Large intestine (tissue), 3 donors: Measurements from ENCODE around the gene EIF2AK2. TPM values are rescaled to one million over a fixed set of nuclear protein-coding genes. Genes with fewer than 3 reads are reported as not detected.
A peak's percentile ranks its signal among the peaks of the same experiment; 100 is the strongest.

Experiments used
- DNase-seq, 2 donors: peaks; one replicate each; pipeline versions ENCODE4 v3.0.0 to v3.0.0-alpha.2; 2013
- H3K27ac ChIP-seq: one replicate; pipeline ENCODE4 v1.5.1; 2013; ENCODE audit warnings: low read length
- H3K27me3 ChIP-seq: 2 replicates; pipeline ENCODE4 v1.6.1; 2013; ENCODE audit warnings: low read length; ENCODE audit not compliant: control insufficient read depth, insufficient read depth
- H3K36me3 ChIP-seq: 2 replicates; pipeline ENCODE4 v1.6.1; 2013; ENCODE audit warnings: low read length; ENCODE audit not compliant: control insufficient read depth, insufficient read depth
- H3K4me1 ChIP-seq: one replicate; pipeline ENCODE4 v1.6.1; 2013; ENCODE audit warnings: low read length; ENCODE audit not compliant: control insufficient read depth, insufficient read depth
- H3K4me3 ChIP-seq: one replicate; pipeline ENCODE4 v1.5.1; 2013; ENCODE audit warnings: low read length
- H3K9me3 ChIP-seq: one replicate; pipeline ENCODE4 v1.6.1; 2013; ENCODE audit warnings: mild to moderate bottlenecking, low read depth, low read length, moderate library complexity; ENCODE audit not compliant: control insufficient read depth
- WGBS: methylation state at CpG from one replicate; pipeline ENCODE4 v1.1.5; 2013; ENCODE audit warnings: low lambda C conversion rate; ENCODE audit not compliant: insufficient coverage; 5-methylcytosine and 5-hydroxymethylcytosine counted together
- polyA plus RNA-seq: library from polyadenylated mRNA; unstranded; fragments of 120-200 nt; gene quantifications from one replicate; pipeline ENCODE4 v1.2.1, GENCODE V29; 2013

Gene EIF2AK2
- polyA plus RNA-seq, 1 donor: 28.6 TPM

DNA sequence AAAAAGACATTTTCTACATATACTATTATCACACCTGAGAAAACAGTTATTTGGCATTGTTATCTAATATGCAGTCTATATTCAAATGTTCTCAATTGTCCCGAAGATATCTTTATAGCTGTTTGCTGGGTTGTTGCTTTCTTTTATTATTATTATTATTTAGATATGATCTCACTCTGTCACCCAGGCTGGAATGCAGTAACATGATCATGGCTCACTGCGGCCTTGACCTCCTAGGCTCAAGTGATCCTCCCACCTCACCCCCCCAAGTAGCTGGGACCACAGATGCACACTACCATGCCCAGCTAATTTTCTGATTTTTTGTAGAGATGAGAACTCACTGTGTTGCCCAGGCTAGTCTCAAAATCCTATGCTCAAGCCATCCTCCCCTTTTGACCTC is 52.6 kb downstream of the EIF2AK2 start:
- 100% methylated on average over 1 of the region's 2 CpGs for WGBS
- H3K9me3 ChIP-seq: no peaks in the 10 kb centered on the region
- H3K36me3 ChIP-seq: peaks cover 52% of the 10 kb centered on the region
- H3K4me3 ChIP-seq: no peak overlapping the region
- H3K27me3 ChIP-seq: no peaks in the 10 kb centered on the region
- no peaks in the 10 kb centered on the region for H3K4me1 ChIP-seq
- no peak overlapping the region for H3K27ac ChIP-seq
- DNase-seq: no peak

DNA sequence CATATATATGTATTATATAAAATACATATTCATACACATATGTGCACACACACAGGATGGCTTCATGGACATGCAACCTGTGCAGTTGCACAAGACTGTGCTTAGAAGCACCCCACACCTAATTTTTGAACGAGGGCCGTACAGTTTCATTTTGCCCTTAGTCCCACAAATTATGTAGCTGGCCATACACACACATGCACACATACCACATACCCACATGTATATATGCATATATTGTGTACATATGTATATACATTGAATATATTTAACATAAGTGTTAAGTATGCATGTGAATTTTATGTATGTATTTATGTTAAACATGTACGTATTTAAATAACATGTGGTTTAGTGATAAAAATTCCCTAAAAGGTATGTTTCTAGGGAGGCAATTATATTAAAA is 54.2 kb downstream of the EIF2AK2 start:
- no peak overlapping the region for H3K27ac ChIP-seq
- peaks cover 42% of the 10 kb centered on the region for H3K36me3 ChIP-seq
- no peak overlapping the region for H3K4me3 ChIP-seq
- DNase-seq: no peak
- no peaks in the 10 kb centered on the region for H3K27me3 ChIP-seq
- H3K9me3 ChIP-seq: no peaks in the 10 kb centered on the region
- H3K4me1 ChIP-seq: no peaks in the 10 kb centered on the region
- 100% methylated on average over 1 of the region's 3 CpGs for WGBS

DNA sequence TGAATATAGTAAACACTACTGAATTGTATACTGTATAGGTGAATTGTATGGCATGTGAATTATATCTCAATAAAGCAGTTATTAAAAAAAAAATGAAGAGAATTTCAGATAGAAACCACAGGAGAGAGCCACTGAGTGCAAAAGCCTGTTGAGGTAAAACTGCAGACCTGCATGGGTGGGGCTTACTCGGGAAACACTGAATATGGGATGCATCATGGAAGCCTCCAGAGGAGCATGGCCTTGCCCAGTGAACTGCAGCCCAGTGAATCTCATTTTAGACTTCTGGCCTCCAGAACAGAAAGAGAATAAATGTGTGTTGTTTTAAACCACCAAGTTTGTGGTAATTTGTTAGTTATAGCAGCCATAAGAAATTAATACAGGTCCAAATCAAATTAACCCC is 56.7 kb downstream of the EIF2AK2 start:
- Histone ChIP-seq H3K4me3 (no peak overlapping the region), H3K36me3 (peaks cover 38% of the 10 kb centered on the region), H3K27me3 (no peaks in the 10 kb centered on the region), H3K27ac (no peak overlapping the region), H3K9me3 (no peaks in the 10 kb centered on the region), H3K4me1 (no peaks in the 10 kb centered on the region)
- WGBS: no CpG with 5 or more reads among the region's 1 CpG
- DNase-seq: no peak

DNA sequence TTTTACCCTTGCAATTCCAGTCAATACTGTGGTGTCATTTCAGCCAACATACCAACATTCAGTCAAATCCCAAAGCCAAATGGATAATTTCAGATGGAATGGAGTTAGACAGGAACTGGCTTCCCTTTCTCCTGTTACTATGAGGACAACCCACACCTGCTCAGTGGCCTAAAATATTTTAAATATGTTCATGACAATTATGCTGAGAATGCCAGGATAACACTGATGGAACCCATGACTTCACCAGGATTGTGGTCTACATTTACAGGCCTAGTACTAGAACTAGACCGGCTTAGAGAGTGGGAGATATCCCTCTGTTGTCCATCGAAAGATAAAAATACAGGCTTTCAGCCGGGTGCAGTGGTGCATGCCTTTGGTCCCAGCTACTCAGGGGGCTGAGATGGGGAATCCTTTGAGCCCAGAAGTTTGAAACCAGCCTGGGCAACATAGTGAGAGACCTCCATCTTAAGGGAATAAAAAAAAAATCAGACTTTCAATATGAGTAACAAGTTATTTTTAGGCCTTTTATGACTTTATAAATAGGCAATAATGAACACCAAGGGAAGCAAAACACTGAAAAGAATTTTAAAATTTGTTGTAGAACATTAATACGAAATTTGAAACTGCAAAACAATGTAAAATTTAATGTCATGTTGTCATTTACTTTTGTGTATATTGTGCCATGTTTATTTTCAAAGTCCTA is 58.2 kb downstream of the EIF2AK2 start:
- Histone ChIP-seq H3K27me3 (no peaks in the 10 kb centered on the region), H3K27ac (no peak overlapping the region), H3K36me3 (peaks cover 38% of the 10 kb centered on the region), H3K4me1 (no peaks in the 10 kb centered on the region), H3K4me3 (no peak overlapping the region), H3K9me3 (no peaks in the 10 kb centered on the region)
- 100% methylated on average over 1 of the region's 4 CpGs for WGBS
- DNase-seq: no peak

DNA sequence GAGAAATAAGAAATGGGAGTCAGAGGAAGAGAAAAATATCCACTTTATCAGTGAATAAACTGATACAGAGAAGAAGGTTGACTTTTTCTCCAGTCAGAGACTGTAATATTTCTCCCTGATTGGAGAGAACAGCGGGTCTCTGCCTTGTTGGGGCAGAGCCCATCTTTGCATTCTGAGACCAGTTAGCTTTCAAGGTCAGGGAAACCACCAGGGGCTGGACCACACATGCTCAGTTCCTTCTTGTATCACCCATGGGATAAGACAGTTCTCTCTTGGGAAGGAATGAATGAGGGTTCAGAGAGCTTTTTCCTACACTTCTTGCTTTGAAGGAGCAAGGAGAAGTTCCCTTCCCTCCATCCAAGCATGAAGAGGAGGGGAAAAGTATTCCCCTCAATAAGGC is 60.2 kb downstream of the EIF2AK2 start:
- WGBS: no CpG with 5 or more reads among the region's 1 CpG
- peaks cover 39% of the 10 kb centered on the region for H3K36me3 ChIP-seq
- no peak for DNase-seq
- no peak overlapping the region for H3K27ac ChIP-seq
- no peaks in the 10 kb centered on the region for H3K4me1 ChIP-seq
- H3K27me3 ChIP-seq: no peaks in the 10 kb centered on the region
- H3K9me3 ChIP-seq: no peaks in the 10 kb centered on the region
- no peak overlapping the region for H3K4me3 ChIP-seq

DNA sequence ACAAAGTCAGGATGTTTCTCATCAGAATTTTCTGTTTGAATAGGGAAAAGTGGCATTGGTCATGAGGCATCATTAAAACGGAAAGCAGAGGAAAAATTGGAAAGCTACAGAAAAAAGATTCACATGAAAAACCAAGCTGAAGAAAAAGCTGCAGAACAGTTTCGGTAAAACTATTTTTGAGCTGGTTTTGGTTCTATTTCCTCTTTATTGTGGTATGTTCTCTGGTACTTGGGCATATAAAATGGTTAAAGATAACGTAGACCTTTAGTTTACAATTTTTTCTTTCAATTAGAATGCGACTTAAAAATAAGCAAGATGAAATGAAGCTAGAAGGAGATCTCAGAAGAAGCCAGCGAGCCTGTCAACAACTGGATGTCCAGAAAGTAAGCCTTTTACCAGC is 64.9 kb downstream of the EIF2AK2 start:
- no peak for DNase-seq
- H3K4me1 ChIP-seq: peaks cover 4% of the 10 kb centered on the region
- no peak overlapping the region for H3K4me3 ChIP-seq
- peaks cover 27% of the 10 kb centered on the region for H3K36me3 ChIP-seq
- 92% methylated on average over 2 of the region's 5 CpGs for WGBS
- H3K27ac ChIP-seq: no peak overlapping the region
- no peaks in the 10 kb centered on the region for H3K9me3 ChIP-seq
- no peaks in the 10 kb centered on the region for H3K27me3 ChIP-seq

DNA sequence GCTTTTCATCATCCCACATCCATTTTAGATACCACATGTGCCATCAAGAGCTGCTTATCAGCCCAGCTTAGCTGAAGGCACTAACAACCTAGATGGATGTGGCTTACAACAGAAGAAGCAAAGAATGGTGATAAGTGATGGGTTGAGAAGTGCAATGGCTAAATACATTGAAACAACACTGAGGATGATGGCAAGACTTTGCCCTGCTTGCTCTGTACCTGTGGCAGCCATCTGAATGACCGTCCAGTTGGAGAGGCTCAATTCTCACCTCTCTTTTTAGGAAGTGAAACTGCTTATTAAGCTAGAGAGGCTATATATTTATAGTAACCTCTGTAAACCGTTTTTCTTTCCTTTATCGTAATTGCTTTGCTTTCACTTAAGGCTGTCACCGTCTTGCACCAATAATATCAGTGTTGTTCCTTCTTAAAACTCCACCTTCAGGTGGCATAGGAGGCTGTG is 66.7 kb downstream of the EIF2AK2 start:
- no peak overlapping the region for H3K27ac ChIP-seq
- H3K9me3 ChIP-seq: no peaks in the 10 kb centered on the region
- no peaks in the 10 kb centered on the region for H3K27me3 ChIP-seq
- H3K4me3 ChIP-seq: no peak overlapping the region
- H3K36me3 ChIP-seq: peaks cover 21% of the 10 kb centered on the region
- peaks cover 4% of the 10 kb centered on the region for H3K4me1 ChIP-seq
- DNase-seq: no peak
- 84% methylated on average over 3 of the region's 4 CpGs for WGBS

DNA sequence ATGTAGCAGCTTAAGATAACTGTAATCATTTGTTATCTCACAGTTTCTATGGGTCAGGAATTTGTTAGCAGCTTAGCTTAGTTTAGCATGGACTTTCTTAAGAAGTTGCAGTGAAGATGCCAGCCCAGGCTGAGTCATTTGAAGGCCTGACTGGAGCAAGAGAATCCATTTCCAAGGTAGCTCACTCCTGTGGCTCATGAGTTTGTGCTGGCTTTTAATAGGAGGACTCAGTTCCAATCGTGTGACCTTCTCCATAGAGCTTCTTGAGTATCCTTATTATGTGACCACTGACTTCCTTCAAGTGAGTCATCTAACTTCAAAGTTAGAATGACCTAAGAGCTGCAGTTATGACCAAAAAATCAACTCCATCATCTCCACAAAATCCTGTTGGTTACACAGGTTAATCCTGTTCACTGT is 71.0 kb downstream of the EIF2AK2 start:
- Histone ChIP-seq H3K36me3 (peaks cover 21% of the 10 kb centered on the region), H3K4me3 (no peak overlapping the region), H3K27me3 (no peaks in the 10 kb centered on the region), H3K27ac (no peak overlapping the region), H3K9me3 (no peaks in the 10 kb centered on the region), H3K4me1 (peaks cover 6% of the 10 kb centered on the region)
- DNase-seq: no peak
- WGBS: no CpG with 5 or more reads among the region's 1 CpG

DNA sequence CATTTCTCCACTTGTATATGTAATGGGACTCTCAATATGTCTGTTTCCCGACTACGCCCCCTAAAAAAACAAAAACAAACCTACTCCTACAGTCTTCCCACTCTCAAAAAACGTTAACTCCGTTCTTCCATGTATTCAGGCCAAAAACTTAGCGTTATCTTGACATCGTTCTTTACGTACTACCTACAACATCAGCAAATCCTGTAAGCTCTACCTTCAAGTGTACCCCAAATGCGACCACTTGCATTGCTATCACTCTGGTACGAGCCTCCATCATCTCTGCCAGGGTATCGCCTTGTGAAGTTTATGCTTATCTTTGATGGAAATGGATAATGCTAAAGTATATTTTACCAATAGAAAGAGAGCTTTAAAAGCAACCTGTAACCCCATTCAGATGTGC is 72.0 kb downstream of the EIF2AK2 start:
- WGBS: 0% methylated on average over 1 of the region's 10 CpGs
- Histone ChIP-seq H3K27ac (no peak overlapping the region), H3K4me1 (peaks cover 6% of the 10 kb centered on the region), H3K27me3 (no peaks in the 10 kb centered on the region), H3K4me3 (peak overlapping the region; percentile 96), H3K36me3 (peaks cover 19% of the 10 kb centered on the region), H3K9me3 (no peaks in the 10 kb centered on the region)
- DNase-seq: no peak

DNA sequence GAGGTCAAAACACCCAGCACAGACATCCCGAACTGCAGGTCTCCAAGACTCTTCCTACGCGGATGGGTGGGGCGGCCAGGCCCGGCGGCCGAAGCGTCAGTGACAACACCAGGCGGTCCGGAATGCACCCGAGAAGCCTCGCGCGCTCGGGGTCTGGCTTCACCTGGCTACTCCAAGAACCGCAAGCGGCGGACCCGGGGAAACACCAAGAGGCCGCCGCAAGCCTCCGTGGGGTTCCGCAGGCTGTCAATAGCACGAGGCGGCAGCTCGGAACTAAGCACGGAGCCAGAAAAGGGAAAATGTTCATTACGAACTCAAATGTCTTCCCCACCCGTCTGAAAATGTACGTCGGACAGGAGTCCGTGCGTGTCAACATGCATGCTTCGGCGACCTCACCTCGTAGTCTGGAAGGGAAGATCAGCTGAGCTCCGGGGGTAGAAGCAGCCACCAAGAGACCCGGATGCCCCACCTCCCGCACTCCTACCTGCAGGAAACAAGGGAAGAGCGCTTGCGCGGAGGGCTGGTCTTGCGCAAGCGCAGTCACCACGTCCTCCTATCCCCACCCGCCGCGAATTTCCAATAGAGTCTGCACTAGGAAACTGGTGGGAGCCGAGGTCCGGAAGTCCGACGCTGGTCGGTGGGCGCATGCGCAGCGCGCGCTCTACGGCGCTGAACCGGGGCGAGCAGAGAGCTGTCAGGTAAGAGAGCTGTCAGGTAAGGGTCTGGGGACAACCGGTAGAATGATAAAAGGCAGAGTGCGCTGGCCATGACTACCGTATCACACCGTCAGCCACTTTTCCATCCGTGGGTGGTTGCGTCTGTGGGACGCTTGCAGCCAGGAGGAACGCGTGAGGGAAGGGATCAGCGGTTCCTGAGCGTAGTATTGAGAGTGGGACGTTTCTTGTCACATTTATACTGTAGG is 72.6 kb downstream of the EIF2AK2 start, which contains the start of the genes GPATCH11 and HEATR5B:
Gene GPATCH11, plus strand, starts transcription at position 646 of the 922 bp plus-strand sequence. CDS start 3,864 bp downstream, outside the sequence.
Gene HEATR5B, minus strand, starts transcription at position 500 of the 922 bp plus-strand sequence. CDS start 958 bp downstream, outside the sequence.
- no peaks in the 10 kb centered on the region for H3K9me3 ChIP-seq
- H3K27me3 ChIP-seq: no peaks in the 10 kb centered on the region
- peaks cover 16% of the 10 kb centered on the region for H3K36me3 ChIP-seq
- WGBS: no CpG with 5 or more reads among the region's 74 CpGs
- H3K4me1 ChIP-seq: peaks cover 6% of the 10 kb centered on the region
- DNase-seq: peak; percentile 98 to 99
- peak within 1 kb of the TSS; percentile 90 for H3K27ac ChIP-seq
- peak within 1 kb of the TSS; percentile 96 for H3K4me3 ChIP-seq
